HG02973 (cell line): ENCODE measurements around the gene PLEKHG4B.
"Not testable (repeated sequence)": the region's sequence is repeated elsewhere in the genome, so short reads cannot be mapped to it uniquely, and the experiment has no call there.

Experiments
- ATAC-seq: cut with Tn5 transposase; IDR thresholded peaks from one replicate; pipeline ENCODE4 v1.9.1; 2021; ENCODE audit warnings: moderate library complexity; ENCODE audit not compliant: unreplicated experiment

The PLEKHG4B gene

DNA sequence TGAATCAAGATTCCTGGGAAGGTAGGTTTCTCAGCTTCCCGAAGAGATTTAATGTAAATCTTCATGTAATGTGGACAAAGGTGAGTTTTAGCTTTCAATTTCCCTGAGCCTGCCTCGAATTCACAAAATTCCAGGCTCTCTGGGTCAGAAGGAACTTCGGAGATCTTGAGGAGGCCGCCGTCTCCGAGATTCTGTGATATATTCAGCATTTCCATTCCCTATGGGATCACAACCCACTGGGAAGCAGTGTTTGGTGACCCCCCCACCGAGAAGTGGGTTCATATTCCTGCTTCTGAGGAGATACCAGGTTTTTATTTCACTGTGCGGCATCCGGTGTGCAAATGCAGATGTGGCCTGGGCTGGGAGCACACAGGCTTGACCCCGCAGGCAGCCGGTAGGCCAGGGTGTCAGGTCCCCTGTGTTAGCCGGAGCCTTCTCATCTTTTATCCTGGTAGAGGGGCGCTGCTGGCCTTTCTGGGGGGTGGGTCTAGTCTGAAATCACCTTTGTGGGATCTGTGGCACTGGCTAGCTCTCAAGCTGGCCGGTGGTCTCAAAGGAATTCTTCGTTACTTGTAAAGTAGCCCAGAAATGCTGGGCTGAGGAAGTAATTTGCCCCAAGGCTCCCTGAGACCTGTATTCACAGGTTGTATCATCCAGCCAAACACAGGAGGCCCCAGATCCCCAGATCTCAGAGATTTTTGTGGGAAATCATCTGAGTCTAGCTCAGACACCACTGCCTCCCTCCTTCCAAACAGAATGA, 1.4 kb downstream of the PLEKHG4B start:
- ATAC-seq = no peak

DNA sequence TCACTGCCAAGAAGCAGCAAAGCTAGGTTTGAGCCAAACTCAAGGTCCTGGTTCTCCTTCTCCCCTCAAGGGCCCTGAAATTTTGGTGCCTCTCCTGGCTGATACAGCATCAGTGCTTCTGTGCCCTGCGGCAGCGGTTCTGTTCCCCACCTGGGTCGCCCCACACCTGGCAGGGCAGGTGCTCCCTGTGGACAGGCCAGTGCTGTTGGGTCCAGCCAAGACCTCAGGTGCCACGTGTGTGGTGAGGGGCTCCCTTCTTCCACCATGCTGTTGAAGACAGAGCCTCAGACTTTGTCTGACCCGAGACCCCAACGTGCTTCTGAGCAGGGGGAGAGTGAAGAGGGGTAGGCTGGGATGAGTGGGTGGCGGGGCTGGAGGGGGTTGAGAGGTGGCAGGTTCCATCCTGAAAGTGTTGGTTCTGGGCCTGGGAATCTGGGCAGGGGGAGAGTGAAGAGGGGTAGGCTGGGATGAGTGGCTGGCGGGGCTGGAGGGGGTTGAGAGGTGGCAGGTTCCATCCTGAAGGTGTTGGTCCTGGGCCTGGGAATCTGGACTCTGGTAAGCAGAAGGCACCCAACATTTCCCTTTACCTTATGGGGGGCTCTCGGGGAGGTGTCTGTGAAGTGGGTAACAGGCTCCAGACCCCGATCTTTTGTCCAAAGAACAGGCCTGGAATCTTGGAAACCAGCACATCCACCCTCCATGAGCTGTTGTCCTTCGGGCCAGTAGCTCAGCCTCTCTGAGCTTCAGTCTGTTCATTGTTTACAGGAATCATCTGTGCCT, 2.3 kb downstream of the PLEKHG4B start:
- ATAC-seq = no peak

DNA sequence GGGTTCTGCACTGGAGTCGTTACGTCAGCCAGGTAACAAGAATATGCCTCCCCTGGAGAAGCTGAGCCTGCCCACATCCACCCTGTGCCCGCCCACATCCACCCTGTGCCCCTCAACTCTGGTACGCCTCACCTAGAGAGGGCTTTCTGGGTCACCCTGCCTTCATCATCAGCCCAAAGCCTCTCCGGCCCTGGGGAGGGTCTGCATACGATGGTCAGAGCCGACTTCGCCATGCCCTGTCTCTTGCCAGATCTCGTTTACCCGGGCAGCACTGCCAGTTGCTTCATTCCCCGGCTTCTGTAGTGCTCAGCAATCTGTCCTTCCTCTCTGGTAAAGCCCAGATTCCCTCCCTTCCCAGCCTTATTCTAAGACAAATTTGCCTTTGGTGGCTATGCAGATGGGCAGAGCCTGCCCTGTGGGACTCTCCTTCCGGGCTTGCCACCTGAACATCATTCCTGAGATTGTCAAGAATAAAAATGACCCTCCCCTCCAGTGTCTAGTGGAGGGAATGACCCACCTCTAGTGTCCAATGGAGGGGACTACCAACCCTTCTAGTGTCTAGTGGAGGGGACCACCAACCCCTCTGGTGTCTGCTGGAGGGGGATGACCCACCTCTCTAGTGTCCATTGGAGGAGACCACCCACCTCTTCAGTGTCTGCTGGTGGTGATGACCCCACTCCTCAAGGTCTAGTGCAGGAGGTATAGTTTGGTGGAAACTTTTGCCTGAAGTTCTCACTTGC, 3.4 kb downstream of the PLEKHG4B start:
- no peak for ATAC-seq

DNA sequence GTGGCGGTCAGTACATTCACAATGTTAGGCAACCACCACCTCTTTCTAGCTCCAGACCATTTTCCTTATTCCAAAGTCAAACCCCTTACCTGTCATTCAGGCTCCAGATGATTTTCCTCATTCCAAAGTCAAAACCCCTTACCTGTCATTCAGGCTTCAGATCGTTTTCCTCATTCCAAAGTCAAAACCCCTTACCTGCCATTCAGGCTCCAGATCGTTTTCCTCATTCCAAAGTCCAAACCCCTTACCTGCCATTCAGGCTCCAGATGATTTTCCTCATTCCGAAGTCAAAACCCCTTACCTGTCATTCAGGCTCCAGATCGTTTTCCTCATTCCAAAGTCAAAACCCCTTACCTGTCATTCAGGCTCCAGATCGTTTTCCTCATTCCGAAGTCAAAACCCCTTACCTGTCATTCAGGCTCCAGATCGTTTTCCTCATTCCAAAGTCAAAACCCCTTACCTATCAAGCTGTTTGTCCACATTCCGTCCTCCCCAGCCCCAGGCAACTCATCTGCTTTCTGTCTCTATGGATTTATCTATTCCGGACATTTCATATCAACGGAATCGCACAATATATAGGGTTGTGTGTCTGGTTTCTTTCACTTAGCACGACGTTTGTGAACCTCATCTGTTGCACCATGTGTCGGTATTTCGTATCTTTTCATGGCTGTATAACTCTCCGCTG, 5.2 kb downstream of the PLEKHG4B start:
- ATAC-seq = no peak

DNA sequence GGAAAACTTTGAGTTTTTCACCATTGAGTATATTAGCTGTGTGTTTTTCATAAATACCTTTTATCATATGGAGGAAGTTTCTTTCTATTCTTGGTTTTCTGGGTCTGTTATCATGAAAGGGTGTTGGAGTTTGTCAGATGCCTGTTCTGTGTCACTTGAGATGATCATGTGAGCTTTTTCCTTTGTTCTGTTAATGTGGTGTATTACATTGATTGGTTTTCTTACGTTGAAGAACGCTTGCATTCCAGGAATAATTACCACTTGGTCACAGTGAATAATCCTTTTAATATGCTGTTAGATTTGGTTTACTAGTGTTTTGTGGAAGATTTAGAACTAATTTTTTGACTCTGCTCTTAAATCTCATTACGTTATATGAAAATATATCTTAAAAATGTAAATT, 7.8 kb downstream of the PLEKHG4B start:
- no peak for ATAC-seq

DNA sequence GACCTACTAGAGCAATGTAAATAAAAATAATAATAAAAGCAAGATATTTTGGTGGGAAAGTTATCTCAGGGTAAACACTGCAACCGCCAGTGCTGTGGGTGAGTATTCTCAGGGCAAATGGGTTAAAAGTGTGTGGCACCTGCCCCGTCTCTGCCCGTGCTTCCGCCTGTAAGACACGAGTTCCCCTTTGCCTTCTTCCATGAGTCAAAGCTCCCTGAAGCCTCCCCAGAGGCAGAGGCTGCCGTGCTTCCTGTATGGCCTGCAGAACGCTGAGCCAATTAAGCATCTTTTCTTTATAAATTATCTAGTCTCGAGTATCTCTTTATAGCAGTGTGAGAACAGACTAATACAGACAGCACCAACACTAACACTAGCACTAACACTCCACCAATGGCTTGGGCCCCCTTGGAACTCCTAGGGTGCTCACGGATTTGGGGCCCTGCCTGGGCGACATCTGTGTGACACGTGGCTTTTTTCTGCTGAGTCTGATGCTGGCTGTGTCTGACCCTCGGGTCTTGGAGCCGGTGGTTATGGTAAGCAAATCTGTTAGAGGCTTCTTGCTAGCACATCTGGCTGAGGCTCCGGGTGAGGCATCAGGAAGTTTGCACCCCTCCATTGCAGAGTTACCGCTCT, 10.6 kb downstream of the PLEKHG4B start:
- ATAC-seq = no peak

DNA sequence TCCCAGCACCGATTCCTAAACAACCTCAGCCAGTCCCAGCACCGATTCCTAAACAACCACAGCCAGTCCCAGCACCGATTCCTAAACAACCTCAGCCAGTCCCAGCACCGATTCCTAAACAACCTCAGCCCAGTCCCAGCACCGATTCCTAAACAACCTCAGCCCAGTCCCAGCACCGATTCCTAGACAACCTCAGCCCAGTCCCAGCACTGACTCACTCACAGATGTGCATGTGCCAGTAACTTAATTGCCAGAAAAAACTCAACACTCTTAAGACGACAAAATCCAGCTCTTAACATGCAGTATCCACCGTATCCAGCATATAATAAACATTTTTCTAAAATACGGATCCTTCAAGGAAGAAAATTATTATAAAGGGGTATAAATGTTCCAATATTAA, 12.1 kb downstream of the PLEKHG4B start:
- not testable (repeated sequence) for ATAC-seq

DNA sequence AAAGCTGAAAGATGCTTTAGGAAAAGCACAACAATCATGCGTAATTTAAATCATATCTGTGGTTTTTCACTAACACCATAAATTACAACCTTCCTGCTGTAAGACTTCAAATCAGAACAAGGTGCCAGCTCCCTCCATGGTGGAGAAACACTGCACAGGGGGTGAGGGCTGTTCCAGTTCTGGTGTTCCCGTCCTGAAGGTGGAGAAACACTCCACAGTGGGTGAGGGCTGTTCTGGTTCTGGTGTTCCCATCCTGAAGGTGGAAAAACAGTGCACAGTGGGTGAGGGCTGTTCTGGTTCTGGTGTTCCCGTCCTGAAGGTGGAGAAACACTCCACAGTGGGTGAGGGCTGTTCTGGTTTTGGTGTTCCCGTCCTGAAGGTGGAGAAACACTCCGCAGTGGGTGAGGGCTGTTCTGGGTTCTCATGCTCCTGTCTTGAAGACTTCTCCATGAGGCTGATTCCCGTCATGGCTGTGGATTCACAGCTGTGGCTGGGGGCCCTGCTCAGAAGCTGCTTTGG, 12.9 kb downstream of the PLEKHG4B start:
- no peak for ATAC-seq

DNA sequence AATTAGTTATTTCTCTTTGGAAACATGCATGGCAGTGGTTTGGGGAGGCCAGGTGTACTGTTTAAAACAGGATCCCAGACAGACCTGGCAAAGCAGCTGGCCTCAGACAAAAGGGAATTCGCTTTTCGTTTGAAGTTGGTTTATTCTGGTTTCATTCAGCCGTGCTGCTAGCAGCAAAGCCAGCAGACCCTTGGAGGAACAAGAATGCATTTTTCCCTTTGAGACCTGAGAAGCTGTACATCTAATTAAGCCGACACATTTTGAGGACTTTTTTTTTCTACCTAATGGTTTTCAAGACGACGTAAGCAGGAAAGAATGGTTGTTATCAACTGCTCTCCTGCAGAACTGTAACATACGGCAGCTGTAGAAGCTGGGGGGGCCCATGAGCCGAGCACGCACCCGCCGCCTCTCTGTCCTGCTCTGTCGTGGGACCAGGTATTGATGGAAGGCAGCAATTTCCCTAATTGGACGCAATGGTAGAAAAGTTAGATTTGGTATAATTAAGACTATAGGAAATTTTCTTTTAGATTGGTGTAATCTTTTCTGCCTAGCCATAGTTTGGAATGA, 13.6 kb downstream of the PLEKHG4B start:
- no peak for ATAC-seq

DNA sequence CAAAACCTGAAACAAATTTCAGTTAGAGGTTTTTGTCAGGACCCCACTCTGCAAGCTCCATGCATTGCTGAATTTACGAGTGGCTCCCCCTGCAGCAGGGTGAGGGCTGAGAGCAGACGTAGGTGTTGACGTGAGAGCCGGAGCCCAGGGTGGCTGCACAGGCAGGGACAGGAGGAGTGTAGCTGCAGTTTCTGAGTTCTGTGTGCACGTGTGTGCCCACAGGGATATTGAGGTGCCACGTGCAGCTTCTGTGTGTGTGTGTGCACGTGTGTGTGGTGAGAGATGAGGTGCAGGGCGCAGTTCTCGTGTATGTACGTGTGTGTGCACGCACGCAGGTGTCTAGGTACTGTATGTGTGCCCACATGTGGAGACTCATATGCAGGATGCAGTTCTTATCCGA, 14.6 kb downstream of the PLEKHG4B start:
- ATAC-seq = no peak

DNA sequence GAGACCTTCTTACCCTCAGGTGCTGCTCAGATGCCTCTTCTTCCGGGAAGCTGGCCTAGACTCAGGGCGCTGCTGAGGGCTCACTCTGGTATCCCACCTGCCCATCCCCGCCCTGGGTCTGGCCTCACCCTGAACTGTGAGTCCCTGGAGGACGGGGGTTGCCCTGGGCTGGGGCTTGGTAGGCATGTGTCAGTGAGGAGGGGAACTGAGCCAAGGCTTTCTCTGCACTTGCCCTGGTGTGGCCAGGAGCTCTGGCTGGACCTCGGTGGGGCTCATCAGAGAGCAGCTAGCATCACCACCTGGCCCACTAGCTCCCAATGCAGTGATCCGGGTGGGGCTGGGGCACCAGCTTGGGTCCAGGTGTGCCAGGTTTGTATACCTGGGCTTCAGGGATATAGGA, 15.6 kb downstream of the PLEKHG4B start:
- ATAC-seq = no peak

DNA sequence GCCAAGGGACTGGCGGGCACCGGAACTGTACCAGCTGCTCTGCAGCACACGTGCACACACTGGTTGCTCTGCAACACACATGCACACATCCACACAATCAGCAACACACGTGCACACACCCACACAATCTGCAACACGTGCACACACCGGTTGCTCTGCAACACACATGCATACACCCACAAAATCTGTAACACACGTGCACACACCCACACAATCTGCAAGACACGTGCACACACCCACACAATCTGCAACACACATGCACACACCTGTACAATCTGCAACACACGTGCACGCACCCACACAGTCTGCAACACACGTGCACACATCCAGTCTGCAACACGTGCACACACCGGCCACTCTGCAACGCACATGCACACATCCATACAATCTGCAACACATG, 17.9 kb downstream of the PLEKHG4B start:
- ATAC-seq = no peak

DNA sequence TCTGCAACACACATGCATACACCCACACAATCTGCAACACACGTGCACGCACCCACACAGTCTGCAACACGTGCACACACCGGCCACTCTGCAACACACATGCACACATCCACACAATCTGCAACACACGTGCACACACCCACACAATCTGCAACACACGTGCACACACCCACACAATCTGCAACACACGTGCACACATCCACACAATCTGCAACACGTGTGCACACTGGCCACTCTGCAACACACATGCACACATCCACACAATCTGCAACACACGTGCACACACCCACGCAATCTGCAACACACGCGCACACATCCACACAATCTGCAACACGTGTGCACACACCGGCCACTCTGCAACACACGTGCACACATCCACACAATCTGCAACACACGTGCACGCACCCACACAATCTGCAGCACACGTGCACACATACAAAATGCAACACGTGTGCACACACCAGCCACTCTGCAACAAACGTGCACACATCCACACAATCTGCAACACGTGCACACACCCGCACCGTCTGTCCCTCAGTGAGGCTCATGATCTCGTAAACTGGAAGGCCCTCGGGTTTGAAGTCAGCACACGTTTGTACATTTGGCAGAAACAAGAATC, 18.4 kb downstream of the PLEKHG4B start:
- ATAC-seq = no peak

DNA sequence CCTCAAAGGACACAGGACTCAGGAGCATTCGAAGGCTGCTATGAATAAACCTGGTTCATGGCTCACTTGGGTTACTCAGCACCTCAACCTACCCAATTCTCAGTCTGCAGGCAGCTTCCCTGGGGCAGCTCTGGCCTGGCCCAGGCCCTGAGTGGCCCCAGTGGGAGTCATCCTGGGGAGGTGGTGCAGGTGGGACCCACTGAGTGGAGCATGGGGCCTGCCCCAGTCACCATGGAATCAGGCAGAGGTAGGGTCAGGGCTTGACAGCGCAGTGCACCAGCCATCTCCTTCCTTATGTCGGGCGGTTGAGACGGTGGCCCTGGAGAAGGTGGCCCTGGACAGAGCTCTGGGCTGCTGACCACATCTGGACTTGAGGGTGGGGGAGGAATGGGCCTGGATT, 19.2 kb downstream of the PLEKHG4B start:
- no peak for ATAC-seq

DNA sequence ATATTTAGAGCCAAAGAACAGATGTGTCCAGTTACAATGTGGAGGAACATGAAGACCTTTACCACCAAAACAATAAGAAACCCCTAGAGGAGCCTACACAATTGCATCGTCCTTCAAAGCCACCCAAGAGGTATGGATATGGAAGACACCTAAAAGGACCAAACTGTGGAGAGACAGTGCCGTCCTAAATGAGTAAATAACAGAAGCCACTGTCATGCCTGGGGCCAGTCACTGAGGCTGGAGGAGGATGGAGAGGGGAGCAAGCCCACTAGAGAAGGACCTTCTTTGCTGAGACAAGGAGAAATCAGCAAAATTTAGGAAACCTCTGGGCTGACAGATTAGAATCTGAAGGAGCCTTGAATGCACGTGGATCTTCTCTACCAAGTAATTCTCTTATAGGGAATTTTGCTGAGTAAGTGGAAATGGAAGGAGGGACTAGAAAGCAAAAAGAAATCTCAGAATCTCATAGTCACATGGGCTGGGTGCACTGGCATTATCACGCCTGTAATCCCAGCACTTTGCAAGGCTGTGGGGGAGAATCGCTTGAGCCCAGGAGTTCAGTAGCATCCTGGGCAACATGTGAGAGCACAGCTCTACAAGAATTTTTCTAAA, 27.6 kb downstream of the PLEKHG4B start:
- ATAC-seq = no peak

DNA sequence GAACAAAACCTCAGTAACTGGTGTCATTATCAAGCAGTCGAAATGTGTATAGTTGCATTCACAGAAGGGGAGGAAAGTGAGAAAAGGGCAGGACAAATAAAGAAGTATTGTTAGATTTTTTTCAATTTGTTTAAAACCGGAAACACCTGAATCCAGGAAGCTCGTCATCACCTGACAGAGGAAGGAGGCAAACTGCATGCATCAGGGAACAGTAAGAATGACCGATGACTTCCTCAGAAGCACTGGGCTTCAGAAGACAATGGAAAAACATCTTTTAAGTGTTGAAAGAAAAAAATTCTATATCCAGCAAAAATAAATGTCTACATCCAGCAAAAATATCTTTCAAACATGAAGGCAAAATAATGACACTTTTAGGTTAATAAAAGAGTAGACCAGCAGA, 29.5 kb downstream of the PLEKHG4B start:
- no peak for ATAC-seq

DNA sequence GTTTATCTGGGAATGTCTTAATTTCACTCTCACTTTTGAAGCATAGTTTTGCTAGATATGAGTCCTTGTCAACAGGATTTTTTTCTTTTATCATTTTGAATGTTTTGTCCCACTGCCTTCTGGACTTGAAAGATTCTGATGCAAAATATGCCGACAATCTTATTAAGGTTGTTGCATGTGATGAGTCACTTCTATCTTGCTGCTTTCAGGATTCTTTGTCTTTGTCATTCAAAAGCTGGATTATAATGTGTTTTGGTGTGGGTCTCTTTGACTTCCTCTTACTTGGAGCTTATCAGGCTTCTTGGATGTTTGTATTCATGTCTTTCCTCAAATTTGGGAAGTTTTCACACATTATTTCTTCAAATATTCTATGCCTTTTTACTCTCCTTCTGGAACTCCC, 33.8 kb downstream of the PLEKHG4B start:
- ATAC-seq = no peak

DNA sequence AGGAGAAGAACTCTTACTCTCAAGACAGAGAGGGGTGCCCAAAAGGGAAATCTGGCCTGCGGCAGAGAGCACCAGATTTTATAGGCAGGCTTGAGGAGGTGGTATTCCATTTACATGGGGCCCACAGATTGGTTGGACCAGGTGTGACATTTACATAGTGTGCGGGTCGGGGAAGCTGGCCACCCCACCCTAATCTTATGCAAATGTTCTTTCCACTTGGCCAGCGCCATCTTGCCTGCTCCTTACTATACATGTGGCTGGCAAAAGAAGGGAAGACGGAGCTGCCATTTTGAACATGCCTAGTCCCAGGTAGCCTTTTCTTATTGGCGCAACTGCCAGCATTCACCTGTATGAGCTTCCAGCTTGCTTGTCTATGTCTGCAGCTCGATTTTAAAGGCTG, 34.8 kb downstream of the PLEKHG4B start:
- ATAC-seq = no peak

DNA sequence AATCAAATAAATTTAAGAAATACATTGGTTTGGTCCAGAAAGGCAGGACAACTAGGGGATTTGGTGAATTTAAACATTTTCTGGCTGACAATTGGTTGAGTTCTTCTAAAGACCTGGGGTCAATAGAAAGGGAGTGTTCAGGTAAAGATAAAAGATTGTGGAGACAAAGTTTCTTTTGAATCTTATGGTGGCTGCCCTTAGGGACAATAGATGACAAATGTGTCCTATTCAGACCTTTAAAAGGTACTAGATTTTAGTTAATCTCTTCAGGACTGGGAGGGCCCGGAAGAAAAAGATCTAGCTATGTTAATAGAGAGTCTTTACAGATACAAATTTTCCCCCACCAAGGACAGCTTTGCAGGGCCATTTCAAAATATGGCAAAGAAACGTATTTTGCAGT, 35.9 kb downstream of the PLEKHG4B start:
- no peak for ATAC-seq
